Smooth muscle cell (in vitro differentiated cells): ENCODE measurements around the gene NRIP1. TPM values are rescaled to one million over a fixed set of nuclear protein-coding genes. Genes with fewer than 3 reads are reported as not detected.

Experiments used
- DNase-seq: peaks from one replicate; lab custom pipeline; 2025; ENCODE audit not compliant: unreplicated experiment; lab: John Stamatoyannopoulos, UW
- H2AFZ ChIP-seq: fragments of 200-600 bp; sonication (generic); 2 replicates; pipeline ENCODE4 v1.6.0; 2016; ENCODE audit warnings: antibody characterized with exemption, low read depth, mild to moderate bottlenecking
- H3F3A ChIP-seq: fragments of 200-600 bp; sonication (generic); 2 replicates; pipeline ENCODE4 v1.6.0; 2017; ENCODE audit warnings: antibody characterized with exemption, low read depth
- H3K27ac ChIP-seq: fragments of 200-600 bp; sonication (generic); 2 replicates; pipeline ENCODE4 v1.5.1; 2016; ENCODE audit warnings: low read depth, mild to moderate bottlenecking
- H3K27me3 ChIP-seq: fragments of 200-600 bp; sonication (generic); 2 replicates; pipeline ENCODE4 v1.6.1; 2016; ENCODE audit warnings: low read depth, mild to moderate bottlenecking
- H3K36me3 ChIP-seq: fragments of 200-600 bp; sonication (generic); 2 replicates; pipeline ENCODE4 v1.5.1; 2016; ENCODE audit warnings: low read depth
- H3K4me1 ChIP-seq: fragments of 200-600 bp; sonication (generic); 2 replicates; pipeline ENCODE4 v1.5.1; 2016; ENCODE audit warnings: low read depth
- H3K4me2 ChIP-seq: fragments of 200-600 bp; sonication (generic); 2 replicates; pipeline ENCODE4 v1.6.0; 2016; ENCODE audit warnings: mild to moderate bottlenecking
- H3K4me3 ChIP-seq: fragments of 200-600 bp; sonication (generic); 2 replicates; pipeline ENCODE4 v1.5.1; 2016; ENCODE audit warnings: mild to moderate bottlenecking
- H3K79me2 ChIP-seq: fragments of 200-600 bp; sonication (generic); 2 replicates; pipeline ENCODE4 v1.6.0; 2016; ENCODE audit warnings: low read depth, mild to moderate bottlenecking
- H3K9ac ChIP-seq: fragments of 200-600 bp; sonication (generic); 2 replicates; pipeline ENCODE4 v1.6.0; 2016; ENCODE audit warnings: low read depth
- H3K9me3 ChIP-seq: fragments of 200-600 bp; sonication (generic); replicated peaks from 2 replicates; pipeline ENCODE4 v1.5.1; 2016; ENCODE audit warnings: low read depth
- H4K20me1 ChIP-seq: fragments of 200-600 bp; sonication (generic); 2 replicates; pipeline ENCODE4 v1.6.0; 2016; ENCODE audit warnings: low read depth
- CTCF ChIP-seq: fragments of 200-600 bp; sonication (generic); IDR thresholded peaks from 2 replicates; pipeline ENCODE4 v1.5.1; 2017; ENCODE audit warnings: borderline replicate concordance, mild to moderate bottlenecking, antibody characterized with exemption; ENCODE audit not compliant: insufficient read depth, poor library complexity, severe bottlenecking
- WGBS: methylation state at CpG from one replicate; pipeline ENCODE4 v1.1.7; 2016; ENCODE audit warnings: low lambda C conversion rate; 5-methylcytosine and 5-hydroxymethylcytosine counted together
- polyA plus RNA-seq: library from polyadenylated mRNA; unstranded; fragments of >200 nt; fragmentation: Nextera tagmentation; extraction: Ambion mirVana; gene quantifications from 2 replicates; pipeline ENCODE4 v1.2.1, GENCODE V29; 2016
- total RNA-seq: library from RNA; depleted of rRNA; stranded (reverse); fragments of >200 nt; gene quantifications from 2 replicates; pipeline ENCODE4 v1.2.3, GENCODE V29; 2014

The NRIP1 gene
- total and polyA plus RNA-seq, 2 experiments from 2014 or later, result 5.1 to 26.0 TPM

DNA sequence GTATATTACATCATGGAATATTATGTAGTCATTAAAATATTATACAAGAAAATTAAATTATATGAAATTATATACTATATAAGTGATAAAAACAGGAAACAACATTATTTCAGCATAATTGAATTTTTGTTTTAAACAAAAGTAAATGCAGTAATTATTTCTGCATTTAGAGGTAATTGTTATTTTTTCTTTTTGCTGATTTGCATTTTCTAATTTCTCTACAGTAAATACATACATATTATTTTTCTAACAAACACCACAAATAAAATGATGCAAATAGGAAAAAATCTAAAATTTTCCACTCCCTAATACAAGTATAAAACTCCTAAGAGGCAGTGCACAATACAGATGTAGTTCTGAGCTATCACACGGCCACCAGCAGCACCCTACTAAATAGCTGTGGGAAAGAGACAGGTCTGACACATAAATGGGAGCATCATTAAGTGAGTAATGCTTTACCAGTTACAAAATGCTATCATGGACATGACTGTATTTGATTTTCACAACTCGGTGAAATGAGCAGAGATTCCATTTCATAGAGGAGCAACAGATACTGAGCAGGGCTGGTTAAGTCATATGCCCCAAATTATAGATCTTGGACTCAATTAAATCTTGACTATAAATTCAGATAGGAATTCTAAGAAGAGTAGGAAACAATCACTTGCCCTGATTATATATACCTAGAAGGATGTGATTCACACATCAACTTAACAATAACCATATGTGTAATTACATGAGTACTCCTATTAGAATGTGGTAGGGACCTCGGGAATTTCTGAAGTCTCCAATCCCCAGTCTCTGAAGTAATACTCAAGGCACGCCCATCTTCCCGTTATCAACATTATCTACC, 49.0 kb downstream of the NRIP1 start:
- WGBS, result 63% methylated on average over 5 of the region's 5 CpGs
- Histone ChIP-seq H3K4me1 (no peaks in the 10 kb centered on the region), H3K79me2 (peaks cover 89% of the 10 kb centered on the region), H3F3A (peaks cover 5% of the 10 kb centered on the region), H3K4me3 (no peak overlapping the region), H3K4me2 (no peak overlapping the region), H3K9me3 (no peaks in the 10 kb centered on the region), H3K27me3 (no peaks in the 10 kb centered on the region), H3K36me3 (no peaks in the 10 kb centered on the region), H3K27ac (peak overlapping the region; percentile 57), H2AFZ (no peak overlapping the region), H4K20me1 (peaks cover 54% of the 10 kb centered on the region), H3K9ac (no peak overlapping the region)
- no peak for TF ChIP-seq CTCF
- DNase-seq, result no peak

GRCh38 chr21:15014221-15014620, 50.6 kb downstream of the NRIP1 start:
- H3K27ac ChIP-seq, result peak overlapping the region; percentile 27
- H2AFZ ChIP-seq, result no peak overlapping the region
- H3K4me1 ChIP-seq, result peaks cover 4% of the 10 kb centered on the region
- H3K9ac ChIP-seq, result no peak overlapping the region
- no peak overlapping the region for H3K4me3 ChIP-seq
- peaks cover 5% of the 10 kb centered on the region for H3F3A ChIP-seq
- H4K20me1 ChIP-seq, result peaks cover 42% of the 10 kb centered on the region
- H3K4me2 ChIP-seq, result no peak overlapping the region
- TF ChIP-seq CTCF, result no peak
- H3K36me3 ChIP-seq, result no peaks in the 10 kb centered on the region
- no peak for DNase-seq
- peaks cover 74% of the 10 kb centered on the region for H3K79me2 ChIP-seq
- no peaks in the 10 kb centered on the region for H3K27me3 ChIP-seq
- H3K9me3 ChIP-seq, result no peaks in the 10 kb centered on the region
- WGBS, result 51% methylated on average over 2 of the region's 2 CpGs

GRCh38 chr21:15011967-15012366, 52.8 kb downstream of the NRIP1 start:
- Histone ChIP-seq H3F3A (peaks cover 5% of the 10 kb centered on the region), H3K4me3 (no peak overlapping the region), H3K4me2 (no peak overlapping the region), H3K27ac (no peak overlapping the region), H3K36me3 (no peaks in the 10 kb centered on the region), H3K9ac (no peak overlapping the region), H4K20me1 (peaks cover 28% of the 10 kb centered on the region), H3K4me1 (peaks cover 4% of the 10 kb centered on the region), H3K27me3 (no peaks in the 10 kb centered on the region), H2AFZ (no peak overlapping the region), H3K79me2 (peaks cover 73% of the 10 kb centered on the region), H3K9me3 (no peaks in the 10 kb centered on the region)
- no peak for DNase-seq
- no peak for TF ChIP-seq CTCF
- WGBS, result 80% methylated on average over 2 of the region's 2 CpGs

GRCh38 chr21:15010645-15011044, 54.2 kb downstream of the NRIP1 start:
- Histone ChIP-seq H3K9me3 (no peaks in the 10 kb centered on the region), H3K4me2 (peak overlapping the region; percentile 45), H3K4me3 (no peak overlapping the region), H3K79me2 (peaks cover 76% of the 10 kb centered on the region), H3F3A (peaks cover 5% of the 10 kb centered on the region), H3K9ac (no peak overlapping the region), H3K4me1 (peaks cover 11% of the 10 kb centered on the region), H3K27me3 (no peaks in the 10 kb centered on the region), H3K36me3 (no peaks in the 10 kb centered on the region), H2AFZ (no peak overlapping the region), H4K20me1 (peaks cover 26% of the 10 kb centered on the region), H3K27ac (peak overlapping the region; percentile 83)
- DNase-seq, result no peak
- TF ChIP-seq CTCF, result no peak
- WGBS, result 21% methylated on average over 4 of the region's 4 CpGs
